ENCODE data around the gene FBH1.

GRCh38 chr10:5887641-5888040 is 2.4 kb upstream of the FBH1 start:
- TF ChIP-seq, protein P1, sequence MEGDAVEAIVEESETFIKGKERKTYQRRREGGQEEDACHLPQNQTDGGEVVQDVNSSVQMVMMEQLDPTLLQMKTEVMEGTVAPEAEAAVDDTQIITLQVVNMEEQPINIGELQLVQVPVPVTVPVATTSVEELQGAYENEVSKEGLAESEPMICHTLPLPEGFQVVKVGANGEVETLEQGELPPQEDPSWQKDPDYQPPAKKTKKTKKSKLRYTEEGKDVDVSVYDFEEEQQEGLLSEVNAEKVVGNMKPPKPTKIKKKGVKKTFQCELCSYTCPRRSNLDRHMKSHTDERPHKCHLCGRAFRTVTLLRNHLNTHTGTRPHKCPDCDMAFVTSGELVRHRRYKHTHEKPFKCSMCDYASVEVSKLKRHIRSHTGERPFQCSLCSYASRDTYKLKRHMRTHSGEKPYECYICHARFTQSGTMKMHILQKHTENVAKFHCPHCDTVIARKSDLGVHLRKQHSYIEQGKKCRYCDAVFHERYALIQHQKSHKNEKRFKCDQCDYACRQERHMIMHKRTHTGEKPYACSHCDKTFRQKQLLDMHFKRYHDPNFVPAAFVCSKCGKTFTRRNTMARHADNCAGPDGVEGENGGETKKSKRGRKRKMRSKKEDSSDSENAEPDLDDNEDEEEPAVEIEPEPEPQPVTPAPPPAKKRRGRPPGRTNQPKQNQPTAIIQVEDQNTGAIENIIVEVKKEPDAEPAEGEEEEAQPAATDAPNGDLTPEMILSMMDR (IDR thresholded peaks at IDR 0.05; ENCODE audit: low read depth, low read length), result no peak
- TF ChIP-seq POLR2A (IDR thresholded peaks at IDR 0.05; ENCODE audit: extremely low read depth, insufficient read length) (no peak), MYC (IDR thresholded peaks at IDR 0.05; ENCODE audit: low read depth, low read length) (no peak), MAX (IDR thresholded peaks at IDR 0.05; ENCODE audit: low read depth, low read length) (no peak)

All from NB4 (cell line).